HG03108 (cell line): Measurements from ENCODE around the gene MAPK10.

Experiments used
- ATAC-seq: cut with Tn5 transposase; IDR thresholded peaks from one replicate; pipeline ENCODE4 v1.9.1; 2021; ENCODE audit warnings: moderate library complexity; ENCODE audit not compliant: unreplicated experiment

MAPK10 gene

DNA sequence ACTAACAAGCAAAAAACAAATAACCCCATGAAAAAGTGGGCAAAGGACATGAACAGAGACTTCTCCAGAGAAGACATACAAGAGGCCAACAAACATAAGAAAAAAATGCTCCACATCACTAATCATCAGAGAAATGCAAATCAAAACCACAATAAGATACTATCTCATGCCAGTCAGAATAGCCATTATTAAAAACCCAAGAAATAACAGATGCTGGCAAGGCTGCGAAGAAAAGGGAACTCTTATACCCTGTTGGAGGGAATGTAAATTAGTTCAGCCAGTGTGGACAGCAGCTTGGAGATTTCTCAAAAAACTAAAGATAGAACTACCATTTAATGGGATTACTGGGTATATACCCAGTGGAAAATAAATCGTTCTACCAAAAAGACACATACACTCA is 79.6 kb downstream of the MAPK10 start:
- no peak for ATAC-seq

DNA sequence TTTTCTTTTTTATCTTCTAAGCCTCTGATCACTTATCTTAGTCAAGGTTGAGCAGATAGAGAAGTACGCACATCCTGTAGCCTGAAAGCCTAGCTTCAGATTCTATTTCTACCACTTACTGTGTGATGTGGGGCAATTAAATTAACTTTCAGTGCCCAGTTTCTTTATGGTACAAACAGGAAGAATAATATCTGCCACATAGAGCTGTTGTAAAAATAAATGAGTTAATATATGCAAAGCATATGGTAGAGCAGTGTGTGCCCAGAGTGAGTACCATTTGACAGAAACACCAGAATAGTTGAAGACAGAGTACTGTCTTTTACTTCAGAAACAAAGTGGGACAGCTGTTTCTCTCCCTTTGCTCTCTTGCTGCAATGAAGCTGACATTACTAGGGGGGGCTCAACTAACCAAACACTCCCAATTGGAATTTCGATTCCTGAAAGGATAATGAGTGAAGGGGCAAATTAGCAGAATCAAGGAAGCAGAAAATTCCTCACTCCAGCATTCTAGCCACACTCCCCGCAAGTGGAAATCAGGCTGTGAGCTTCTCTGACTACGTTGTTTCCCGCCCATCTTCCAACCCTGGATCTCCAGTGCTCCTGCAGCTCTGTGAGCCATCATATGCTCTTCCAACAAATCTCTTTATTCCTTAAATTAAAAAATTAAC is 80.4 kb downstream of the MAPK10 start:
- ATAC-seq, result no peak

DNA sequence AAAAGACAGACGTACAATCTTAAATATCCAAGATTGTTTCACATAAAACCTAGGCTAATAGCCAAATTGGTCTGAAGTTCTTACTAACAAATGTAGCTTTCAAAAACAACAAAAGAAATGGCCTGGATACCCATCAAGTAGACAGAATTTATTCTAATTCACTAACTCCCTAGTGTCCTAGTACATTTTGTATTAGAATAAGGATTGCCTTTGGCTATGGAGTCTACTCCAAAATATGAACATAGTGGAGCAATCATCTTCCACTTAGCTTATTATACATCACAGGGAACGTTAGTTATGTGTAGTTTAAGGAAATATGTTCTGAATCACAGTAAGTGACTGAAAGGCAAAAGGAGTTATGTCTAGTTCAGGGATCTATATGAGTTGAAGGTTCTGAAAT is 81.7 kb downstream of the MAPK10 start:
- no peak for ATAC-seq

DNA sequence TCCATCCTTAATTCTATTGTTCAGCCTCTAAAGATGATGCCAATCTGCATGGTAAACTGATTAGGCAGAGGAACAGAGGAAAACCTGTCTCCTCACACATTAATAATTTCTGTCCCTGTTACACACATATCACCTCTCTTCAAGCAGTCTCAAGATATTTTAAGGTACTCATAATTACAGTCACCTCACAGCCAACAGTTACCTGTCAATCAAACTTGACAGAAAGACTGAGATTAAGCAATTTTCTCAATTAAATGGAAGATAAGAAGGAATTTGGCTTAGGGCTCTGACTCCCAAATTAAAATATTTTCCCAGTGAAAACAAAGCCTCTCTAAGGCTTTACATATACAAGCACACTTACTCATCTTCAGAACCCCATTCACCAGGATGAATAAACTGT is 85.2 kb downstream of the MAPK10 start:
- no peak for ATAC-seq

DNA sequence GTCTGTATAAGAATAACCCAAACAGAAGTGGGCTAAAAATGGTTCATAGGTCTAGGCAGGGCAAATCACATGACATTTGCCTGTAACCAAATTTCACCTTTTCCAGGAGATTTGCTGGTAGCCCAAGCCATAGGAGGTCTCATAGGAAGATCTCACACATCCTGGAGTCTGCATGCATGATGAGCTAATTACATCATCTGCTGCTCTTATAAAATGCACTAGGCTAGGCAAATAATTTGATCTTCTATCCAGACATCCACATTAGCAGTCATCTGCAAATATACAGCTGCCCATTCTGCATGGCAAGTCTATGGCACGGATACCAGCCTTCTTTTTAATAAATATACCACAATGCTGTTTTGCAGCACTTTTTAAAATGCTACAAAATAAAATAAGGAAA is 87.2 kb downstream of the MAPK10 start:
- no peak for ATAC-seq

DNA sequence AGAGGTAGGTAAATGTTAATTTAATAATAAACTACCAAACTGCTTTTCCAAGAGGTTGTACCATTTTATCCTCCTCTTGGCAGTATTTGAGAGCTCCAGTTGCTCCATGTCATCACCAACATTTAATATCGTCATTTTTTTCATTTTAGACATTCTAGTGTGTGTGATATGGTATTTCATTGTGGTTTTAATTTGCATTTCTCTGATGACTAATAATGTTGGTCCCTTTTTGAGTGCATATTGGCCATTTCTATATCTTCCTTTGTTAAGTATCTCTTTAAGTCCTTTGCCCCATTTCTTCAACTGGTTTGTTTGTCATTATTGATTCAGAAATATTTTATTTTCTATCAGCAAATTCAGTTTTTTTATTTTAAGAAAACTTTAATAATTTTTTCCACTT is 88.8 kb downstream of the MAPK10 start:
- ATAC-seq, result no peak

DNA sequence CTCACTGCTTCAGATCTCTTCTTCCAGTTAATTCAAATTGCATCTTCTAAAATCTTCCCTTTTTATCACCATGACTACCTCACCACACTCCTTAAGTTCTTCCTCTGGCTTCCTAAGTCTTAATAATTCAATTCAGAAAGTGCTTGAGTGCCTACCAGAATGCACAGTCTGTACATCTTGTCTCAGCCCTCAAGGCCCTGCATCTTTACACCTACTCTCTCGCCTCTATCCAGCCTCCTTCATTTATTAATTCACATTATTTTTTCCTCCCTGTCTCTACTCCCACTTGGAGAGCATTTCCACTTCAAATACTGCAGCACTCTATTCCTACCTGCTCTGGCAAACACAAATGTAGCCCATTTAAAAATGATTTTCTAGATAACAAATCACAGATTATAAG is 90.5 kb downstream of the MAPK10 start:
- ATAC-seq, result no peak

DNA sequence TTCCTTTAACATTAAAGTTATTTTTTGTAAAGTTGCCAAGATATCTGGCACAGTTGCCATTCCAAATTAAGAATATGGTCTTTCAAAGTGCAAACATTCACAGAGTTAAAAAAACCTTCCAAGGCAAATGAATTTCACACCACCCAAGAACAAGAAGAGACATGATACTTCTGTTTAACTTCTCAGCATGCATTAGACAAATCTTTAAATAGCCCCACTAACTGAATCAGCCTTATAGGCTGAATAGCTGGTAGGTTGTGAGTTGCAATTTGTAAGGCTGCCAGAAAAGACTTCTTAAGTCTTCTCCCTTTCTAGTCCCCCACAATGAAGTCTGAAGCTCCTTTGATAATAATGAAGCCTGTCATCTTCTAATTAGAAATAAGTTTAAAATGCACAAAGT is 95.6 kb downstream of the MAPK10 start:
- ATAC-seq, result no peak

DNA sequence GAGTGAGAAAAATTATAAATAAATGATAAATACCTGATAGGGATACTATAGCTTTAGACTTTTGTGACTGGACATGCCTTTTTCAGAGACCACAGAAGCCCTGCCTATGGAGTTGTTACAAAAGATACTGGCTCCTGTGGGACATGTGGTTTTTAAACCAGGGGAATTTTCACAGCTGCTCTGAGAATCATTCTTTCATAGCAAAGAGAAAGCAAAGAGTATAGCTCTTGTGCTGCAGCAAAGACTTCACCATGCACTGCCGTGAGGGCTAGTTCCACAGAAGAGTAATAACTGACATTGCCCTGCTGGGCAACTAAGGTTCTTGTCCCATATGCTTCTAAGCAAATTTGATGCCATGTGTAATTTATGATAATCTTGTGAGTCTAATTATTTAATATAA is 98.2 kb downstream of the MAPK10 start:
- ATAC-seq, result no peak

DNA sequence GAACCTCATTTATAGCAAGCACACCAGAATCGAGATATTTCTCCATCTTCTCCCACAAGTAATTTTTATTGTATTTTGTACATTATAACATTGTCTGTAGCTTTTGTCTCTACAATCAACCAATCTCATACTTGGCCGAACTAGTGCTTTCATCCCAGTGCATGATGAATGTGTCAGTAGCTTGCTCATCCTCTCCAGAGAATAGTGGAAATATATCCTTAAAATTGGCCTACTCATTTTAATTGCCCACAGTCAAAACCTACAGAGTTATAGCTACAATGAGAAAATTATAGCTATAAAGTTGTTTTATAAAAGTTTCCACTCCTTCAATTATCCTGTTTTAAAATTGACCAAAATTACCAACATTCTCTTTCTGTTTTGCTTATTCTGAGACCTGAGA is 103.8 kb downstream of the MAPK10 start:
- no peak for ATAC-seq

DNA sequence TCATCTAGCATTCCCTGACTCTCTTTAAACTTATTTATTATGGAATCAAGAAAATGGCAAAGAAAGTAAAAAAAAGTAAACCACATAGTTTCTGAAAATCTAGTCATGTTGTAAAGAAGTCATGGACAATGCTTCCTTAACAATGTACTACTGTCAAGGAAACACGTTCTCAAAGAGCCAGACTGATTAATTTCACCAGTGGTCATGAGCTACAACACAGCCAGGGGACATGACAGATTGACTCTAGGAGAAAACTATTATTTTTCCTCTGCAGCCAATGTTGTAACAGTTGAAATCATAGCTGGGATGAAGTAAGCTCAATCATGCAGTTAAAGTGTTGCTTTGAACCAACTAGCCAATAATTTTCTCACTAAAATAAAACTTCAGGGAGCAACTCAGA is 109.2 kb downstream of the MAPK10 start:
- ATAC-seq, result no peak

DNA sequence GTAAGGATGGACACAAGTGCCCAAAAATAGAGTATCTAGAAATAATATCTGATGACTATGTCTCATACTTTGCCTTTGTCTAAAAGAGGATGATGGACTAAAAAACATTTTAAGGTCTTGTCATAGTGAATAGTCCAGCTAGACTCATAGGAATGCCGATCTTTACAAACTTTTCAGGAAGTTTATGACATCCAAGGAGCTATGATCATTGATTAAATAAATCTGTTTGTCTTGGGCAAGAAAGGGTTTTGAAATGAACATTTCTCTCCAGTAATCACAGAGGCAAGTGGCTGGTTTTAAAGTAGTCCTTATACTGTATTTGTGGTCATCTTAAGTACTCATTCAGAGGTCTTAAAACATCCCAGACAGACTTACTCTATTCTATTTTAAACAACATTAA is 109.8 kb downstream of the MAPK10 start:
- no peak for ATAC-seq

DNA sequence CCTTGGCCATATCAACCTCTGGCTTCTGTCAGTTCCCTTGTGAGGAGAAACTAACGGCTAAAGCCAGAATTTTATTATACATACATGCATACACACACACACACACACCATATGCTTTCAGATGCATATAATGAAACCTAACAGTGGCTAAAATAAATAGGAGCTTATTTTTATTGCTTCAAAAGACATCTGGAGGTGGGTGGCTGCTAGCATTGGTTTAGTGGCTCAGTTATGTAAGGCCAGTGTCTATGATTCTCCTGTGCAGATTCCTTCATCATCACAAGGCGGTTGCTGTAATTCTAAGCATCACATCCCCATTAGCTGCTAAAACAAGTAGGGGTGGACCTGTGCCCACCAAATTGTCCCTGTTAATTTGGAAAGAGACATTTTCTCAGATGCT is 110.8 kb downstream of the MAPK10 start:
- no peak for ATAC-seq

DNA sequence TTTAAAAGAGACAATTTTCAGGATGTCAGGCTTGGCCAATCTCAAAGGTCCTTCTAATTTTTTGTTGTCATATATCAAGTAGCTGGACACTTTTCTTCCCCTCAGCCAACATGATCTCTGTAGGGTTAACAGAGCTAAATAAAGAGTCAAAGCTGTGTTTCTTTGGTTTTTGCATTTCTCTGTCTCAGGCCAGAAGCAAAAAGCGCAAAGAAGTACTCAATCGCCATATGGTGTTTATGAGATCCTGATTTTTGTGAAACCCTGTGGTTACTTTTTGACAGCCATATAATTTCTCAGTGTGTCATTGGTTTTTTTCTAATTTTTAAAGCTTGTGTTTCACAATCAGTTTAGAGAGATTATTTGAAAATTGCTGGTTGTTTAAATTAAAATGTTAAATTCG is 111.9 kb downstream of the MAPK10 start:
- ATAC-seq, result no peak

DNA sequence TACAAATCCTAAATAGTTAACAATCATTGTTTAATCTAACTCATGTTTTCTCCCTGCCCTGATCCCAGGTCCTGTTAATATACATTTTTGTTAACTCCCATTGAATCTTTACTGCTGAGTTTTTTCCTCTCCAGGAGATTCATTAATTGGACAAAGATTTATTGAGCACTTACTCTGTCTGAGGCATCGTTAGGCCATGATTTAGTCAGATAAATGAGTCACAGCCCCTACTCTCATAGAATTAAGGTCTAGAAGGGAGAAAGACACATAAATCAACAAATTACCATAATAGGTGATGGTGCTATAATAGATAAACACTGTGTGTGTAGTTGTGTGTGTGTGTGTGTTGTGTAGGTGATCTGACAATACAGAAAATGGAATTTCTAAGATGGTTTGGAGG is 112.5 kb downstream of the MAPK10 start:
- ATAC-seq, result no peak

DNA sequence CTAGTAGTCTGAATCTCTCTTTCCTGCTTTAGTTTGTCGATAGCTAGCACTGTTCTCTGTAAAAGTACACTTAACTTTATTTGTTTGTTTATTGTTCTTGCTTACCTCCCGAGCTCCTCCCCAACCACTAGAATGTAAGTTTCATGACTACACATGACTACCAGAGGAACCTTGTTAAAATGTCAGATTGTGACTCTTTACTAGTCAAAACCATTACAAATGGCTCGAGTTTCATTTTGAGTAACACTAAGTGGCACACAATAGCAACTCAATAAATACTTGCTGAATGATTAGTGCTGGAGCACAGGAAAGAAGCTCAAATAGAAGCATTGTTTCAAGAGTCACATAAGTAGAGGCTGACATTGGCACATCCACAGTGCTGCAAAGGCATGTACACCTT is 116.1 kb downstream of the MAPK10 start:
- ATAC-seq, result no peak

DNA sequence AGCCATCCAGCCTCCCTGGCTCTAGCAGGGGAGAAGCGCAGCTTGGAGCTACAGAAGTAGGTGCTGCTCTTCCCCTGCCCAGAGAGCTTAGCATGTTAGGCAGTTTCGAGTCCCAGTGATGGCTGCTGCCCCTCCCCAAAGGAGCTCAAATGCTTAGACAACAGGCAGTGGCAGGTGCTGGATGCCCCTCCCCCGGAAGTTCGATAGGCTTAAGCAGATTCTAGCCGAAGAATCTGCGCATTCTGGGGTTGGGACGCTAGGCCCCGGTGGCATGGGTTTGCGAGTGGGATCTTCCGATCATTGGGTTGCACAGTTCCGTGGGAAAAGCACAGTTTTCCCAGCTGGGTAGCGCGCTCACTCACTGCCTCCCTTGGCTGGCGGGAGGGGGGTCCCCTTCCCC is 117.2 kb downstream of the MAPK10 start:
- ATAC-seq, result no peak

DNA sequence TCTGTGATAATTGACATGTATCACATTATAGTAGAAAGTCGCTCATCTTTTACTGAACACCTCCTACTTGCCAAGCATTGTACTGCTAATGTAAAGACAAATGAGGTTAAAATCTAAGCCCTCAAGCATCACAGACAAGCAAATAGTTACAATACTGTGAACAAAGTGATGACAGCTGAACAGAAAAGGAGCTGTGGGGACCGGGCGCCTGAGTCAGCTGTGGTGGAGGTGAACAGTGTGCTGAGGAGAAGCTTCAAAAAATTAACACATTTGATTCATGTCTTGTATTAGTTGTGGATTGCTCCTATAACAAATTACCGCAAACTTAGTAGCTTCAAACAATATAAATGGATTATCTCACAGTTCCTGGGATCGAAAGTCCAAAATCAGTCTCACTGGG is 124.3 kb downstream of the MAPK10 start:
- ATAC-seq, result no peak

DNA sequence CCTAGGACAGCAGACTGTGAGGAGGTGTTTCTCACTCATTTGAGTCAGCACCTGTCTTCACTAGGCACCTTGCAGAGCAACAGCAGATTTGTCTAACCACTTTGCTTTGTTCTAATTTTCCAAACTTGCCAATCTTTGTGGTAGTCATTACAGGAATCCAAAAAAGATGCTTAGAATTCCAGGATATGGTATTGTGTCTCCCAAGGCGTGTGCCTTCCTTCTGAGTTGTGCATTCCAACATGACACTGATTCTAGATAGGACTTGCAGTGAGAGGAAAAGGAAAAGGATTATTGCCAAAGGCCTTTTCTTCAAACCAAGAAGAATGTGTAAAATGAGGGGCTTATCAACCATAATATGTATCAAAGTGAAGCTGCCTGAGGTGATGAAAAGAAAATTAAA is 126.2 kb downstream of the MAPK10 start:
- ATAC-seq, result no peak

DNA sequence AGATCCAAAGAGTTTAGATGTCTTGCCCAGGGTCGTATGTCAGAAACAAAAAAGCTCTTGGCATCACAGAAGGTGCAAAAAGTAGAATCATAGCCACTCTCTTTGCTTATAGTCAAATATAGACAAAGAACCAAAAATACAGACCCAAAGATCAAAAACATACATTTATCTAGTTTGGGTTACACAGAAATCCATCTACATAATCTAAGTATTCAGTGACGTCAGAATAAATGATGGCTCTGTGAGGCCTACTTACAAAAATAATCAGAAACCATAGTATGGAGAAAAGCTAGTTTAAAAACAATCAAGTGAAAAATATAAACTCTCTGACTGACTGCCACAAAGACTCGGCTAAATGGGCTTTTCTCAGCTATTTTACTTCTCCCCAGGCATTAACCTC is 126.8 kb downstream of the MAPK10 start:
- ATAC-seq, result no peak

DNA sequence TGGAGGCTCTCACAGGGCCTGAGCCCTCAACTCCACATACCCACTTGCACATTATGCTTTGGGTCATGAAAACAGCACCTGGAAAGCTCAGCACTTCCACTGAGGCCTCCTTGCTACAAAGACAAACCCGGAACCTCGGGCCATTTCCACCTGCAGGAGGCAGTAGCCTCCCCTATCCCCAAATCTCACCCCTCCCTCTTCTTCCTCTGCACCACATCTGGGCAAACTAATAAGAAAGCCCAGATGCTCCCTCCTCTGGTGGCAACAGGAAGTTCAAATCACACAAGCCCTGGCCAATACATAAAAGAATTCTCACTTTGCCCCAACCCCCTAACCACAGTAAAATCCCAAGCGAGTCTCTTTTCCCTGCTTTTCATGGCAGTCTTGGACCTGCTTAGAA is 136.4 kb downstream of the MAPK10 start:
- ATAC-seq, result no peak

DNA sequence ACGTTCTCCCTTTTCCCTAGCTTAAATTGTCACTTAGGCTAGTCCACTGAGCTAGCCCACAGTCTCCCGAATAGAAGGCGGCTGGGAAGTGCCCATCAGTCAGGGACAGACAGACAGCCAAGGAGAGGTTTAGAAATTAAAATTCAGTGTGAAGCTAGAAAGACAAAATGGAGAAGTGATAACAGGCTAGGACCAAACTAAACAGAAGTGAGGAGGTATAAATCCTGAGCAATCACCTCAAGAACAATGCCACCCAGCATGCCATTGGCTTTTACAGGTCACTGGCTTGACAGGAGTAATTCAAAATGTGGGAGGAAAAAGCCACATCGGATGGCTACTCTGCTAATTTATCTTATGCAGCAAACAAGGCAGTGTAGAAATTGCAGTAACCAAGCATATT is 138.9 kb downstream of the MAPK10 start:
- ATAC-seq, result no peak

DNA sequence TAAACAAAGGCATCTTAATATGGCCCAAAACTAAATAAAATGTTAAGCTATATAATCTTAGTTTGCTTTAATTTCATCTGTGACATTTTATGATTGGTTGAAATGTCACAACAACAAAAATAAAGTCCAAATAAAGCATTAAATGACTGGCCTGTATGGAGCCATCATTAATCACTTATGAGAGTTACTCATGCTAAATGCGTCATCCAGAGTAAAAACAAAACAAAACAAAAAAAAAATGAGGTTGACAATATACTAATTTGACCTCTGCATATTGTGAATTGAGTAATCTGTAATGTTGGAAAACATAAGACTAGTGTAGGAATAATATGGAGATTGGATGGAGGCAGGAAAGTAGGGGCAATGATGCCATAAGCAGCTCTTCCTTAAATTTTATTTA is 139.7 kb downstream of the MAPK10 start:
- ATAC-seq, result no peak
